ENCODE measurements around the gene ALKBH7.
"Not testable (repeated sequence)": the region's sequence is repeated elsewhere in the genome, so short reads cannot be mapped to it uniquely, and the experiment has no call there.

Gene ALKBH7

GRCh38 chr19:6396305-6396704 lies 23.7 kb downstream of the ALKBH7 start:
- no peak for TF ChIP-seq JUND (IDR thresholded peaks at IDR 0.05; ENCODE audit: low read depth)
- DNase-seq (ENCODE audit: low read depth in 1 of 2, low spot score in 1 of 2), result no peak
- in situ Hi-C loops (cut with HindIII; ENCODE audit: low pct_unique_long_range_greater_than_20kb, low sequenced_read_pairs), result no loop called here

- in situ Hi-C loops (cut with HindIII; ENCODE audit: low pct_unique_long_range_greater_than_20kb, low sequenced_read_pairs); DNase-seq (ENCODE audit: low read depth in 1 of 2, low spot score in 1 of 2): not testable (repeated sequence)
Observed at GRCh38 chr19:6400062-6400944, 27.7 kb downstream of the ALKBH7 start.

GRCh38 chr19:6402058-6402457 lies 29.5 kb downstream of the ALKBH7 start:
- in situ Hi-C loops (cut with HindIII; ENCODE audit: low pct_unique_long_range_greater_than_20kb, low sequenced_read_pairs), result no loop called here
- TF ChIP-seq JUND (IDR thresholded peaks at IDR 0.05; ENCODE audit: low read depth), result no peak
- no peak for DNase-seq (ENCODE audit: low read depth in 1 of 2, low spot score in 1 of 2)

- no peak for DNase-seq (ENCODE audit: low read depth in 1 of 2, low spot score in 1 of 2)
- no peak for TF ChIP-seq JUND (IDR thresholded peaks at IDR 0.05; ENCODE audit: low read depth)
- in situ Hi-C loops (cut with HindIII; ENCODE audit: low pct_unique_long_range_greater_than_20kb, low sequenced_read_pairs), result no loop called here
Observed at GRCh38 chr19:6402837-6403608, 30.4 kb downstream of the ALKBH7 start.

GRCh38 chr19:6406401-6406800 lies 33.8 kb downstream of the ALKBH7 start:
- no peak for TF ChIP-seq JUND (IDR thresholded peaks at IDR 0.05; ENCODE audit: low read depth)
- in situ Hi-C loops (cut with HindIII; ENCODE audit: low pct_unique_long_range_greater_than_20kb, low sequenced_read_pairs), result no loop called here

GRCh38 chr19:6409346-6409745 lies 36.8 kb downstream of the ALKBH7 start:
- in situ Hi-C loops (cut with HindIII; ENCODE audit: low pct_unique_long_range_greater_than_20kb, low sequenced_read_pairs), result no loop called here
- no peak for DNase-seq (ENCODE audit: low read depth in 1 of 2, low spot score in 1 of 2)
- TF ChIP-seq JUND (IDR thresholded peaks at IDR 0.05; ENCODE audit: low read depth), result no peak

More at GRCh38 chr19:6406401-6406800, 33.8 kb downstream of the ALKBH7 start:
- DNase-seq (ENCODE audit: low read depth in 1 of 2, low spot score in 1 of 2), result no peak

GRCh38 chr19:6412061-6412446 lies 39.5 kb downstream of the ALKBH7 start:
- no peak for DNase-seq (ENCODE audit: low read depth in 1 of 2, low spot score in 1 of 2)
- in situ Hi-C loops (cut with HindIII; ENCODE audit: low pct_unique_long_range_greater_than_20kb, low sequenced_read_pairs), result no loop called here
- peak; percentile 14; the same call in 1 of the 2 replicates for TF ChIP-seq JUND (IDR thresholded peaks at IDR 0.05; ENCODE audit: low read depth)

- TF ChIP-seq JUND (IDR thresholded peaks at IDR 0.05; ENCODE audit: low read depth), result no peak
- peak in 1 of 2 experiments; percentile 56 for DNase-seq (ENCODE audit: low read depth in 1 of 2, low spot score in 1 of 2)
- in situ Hi-C loops (cut with HindIII; ENCODE audit: low pct_unique_long_range_greater_than_20kb, low sequenced_read_pairs), result no loop called here
Observed at GRCh38 chr19:6412447-6413091, 40.0 kb downstream of the ALKBH7 start.

GRCh38 chr19:6413291-6413690 lies 40.7 kb downstream of the ALKBH7 start:
- in situ Hi-C loops (cut with HindIII; ENCODE audit: low pct_unique_long_range_greater_than_20kb, low sequenced_read_pairs), result no loop called here
- no peak for DNase-seq (ENCODE audit: low read depth in 1 of 2, low spot score in 1 of 2)
- TF ChIP-seq JUND (IDR thresholded peaks at IDR 0.05; ENCODE audit: low read depth), result no peak

GRCh38 chr19:6413721-6414643 lies 41.4 kb downstream of the ALKBH7 start:
- DNase-seq (ENCODE audit: low read depth in 1 of 2, low spot score in 1 of 2), result no peak
- in situ Hi-C loops (cut with HindIII; ENCODE audit: low pct_unique_long_range_greater_than_20kb, low sequenced_read_pairs), result no loop called here
- TF ChIP-seq JUND (IDR thresholded peaks at IDR 0.05; ENCODE audit: low read depth), result no peak

GRCh38 chr19:6414793-6415590 lies 42.4 kb downstream of the ALKBH7 start:
- DNase-seq (ENCODE audit: low read depth in 1 of 2, low spot score in 1 of 2), result no peak
- no peak for TF ChIP-seq JUND (IDR thresholded peaks at IDR 0.05; ENCODE audit: low read depth)
- in situ Hi-C loops (cut with HindIII; ENCODE audit: low pct_unique_long_range_greater_than_20kb, low sequenced_read_pairs), result no loop called here
